Fibroblast of lung (primary cell): Measurements from ENCODE around the gene PRUNE2. TPM values are rescaled to one million over a fixed set of nuclear protein-coding genes. Genes with fewer than 3 reads are reported as not detected.

Experiments used
- DNase-seq, 2 donors: peaks; one replicate each; pipeline versions ENCODE4 v3.0.0 to v3.0.0-alpha.2; 2010; ENCODE audit warnings: low read depth in 2 of 2
- H2AFZ ChIP-seq: 2 replicates; pipeline ENCODE4 v1.5.1; 2012; ENCODE audit warnings: low read length, control low read depth, inconsistent platforms
- H3K27ac ChIP-seq: 2 replicates; pipeline ENCODE4 v1.5.1; 2011; ENCODE audit warnings: low read length, control low read depth; ENCODE audit not compliant: insufficient read depth
- H3K27me3 ChIP-seq: 2 replicates; pipeline ENCODE4 v1.5.1; 2011; ENCODE audit warnings: mild to moderate bottlenecking, low read length; ENCODE audit not compliant: control insufficient read depth, insufficient read depth
- H3K36me3 ChIP-seq: 2 replicates; pipeline ENCODE4 v1.5.1; 2011; ENCODE audit warnings: low read length; ENCODE audit not compliant: control insufficient read depth, insufficient read depth
- H3K4me1 ChIP-seq: 2 replicates; pipeline ENCODE4 v1.5.1; 2011; ENCODE audit warnings: low read length; ENCODE audit not compliant: control insufficient read depth, insufficient read depth; ENCODE audit errors: extremely low read depth
- H3K4me2 ChIP-seq: 2 replicates; pipeline ENCODE4 v1.5.1; 2011; ENCODE audit warnings: low read length, control low read depth; ENCODE audit not compliant: insufficient read depth; ENCODE audit errors: extremely low read depth
- H3K4me3 ChIP-seq, 4 experiments: fragments of 200-600 bp in 1 of 4; sonication (generic) in 1 of 4; replicated peaks in 1 of 4; 2 replicates each; pipeline ENCODE4 v1.5.1; 2011 to 2016; ENCODE audit warnings: low read length in 4 of 4, low read depth in 3 of 4, mild to moderate bottlenecking in 3 of 4, control low read depth in 2 of 4, inconsistent platforms in 1 of 4, mixed read lengths in 1 of 4; ENCODE audit not compliant: insufficient read depth in 1 of 4; ENCODE audit errors: control extremely low read depth in 1 of 4
- H3K79me2 ChIP-seq: 2 replicates; pipeline ENCODE4 v1.5.1; 2012; ENCODE audit warnings: mild to moderate bottlenecking, low read length, inconsistent platforms; ENCODE audit not compliant: control insufficient read depth, insufficient read depth
- H3K9ac ChIP-seq: 2 replicates; pipeline ENCODE4 v1.5.1; 2011; ENCODE audit warnings: mild to moderate bottlenecking, low read length, control low read depth; ENCODE audit not compliant: insufficient read depth
- H3K9me3 ChIP-seq: 2 replicates; pipeline ENCODE4 v1.5.1; 2012; ENCODE audit warnings: low read depth, low read length; ENCODE audit not compliant: control insufficient read depth, insufficient read depth
- H4K20me1 ChIP-seq: 2 replicates; pipeline ENCODE4 v1.5.1; 2011; ENCODE audit warnings: low read length; ENCODE audit not compliant: control insufficient read depth, insufficient read depth; ENCODE audit errors: extremely low read depth
- CTCF ChIP-seq, 2 donors: IDR thresholded peaks in 1 of 2; conservative IDR thresholded peaks in 1 of 2; 1 replicate in 1 of 2; 2 replicates in 1 of 2; pipeline ENCODE4 v1.5.1; 2011 to 2012; ENCODE audit warnings: low read length in 2 of 2, control low read depth in 1 of 2, inconsistent platforms in 1 of 2, low read depth in 1 of 2, mild to moderate bottlenecking in 1 of 2
- EZH2 ChIP-seq: IDR thresholded peaks from 2 replicates; pipeline ENCODE4 v1.5.1; 2012; ENCODE audit warnings: low read length, control low read depth, mild to moderate bottlenecking; ENCODE audit errors: missing control alignments
- polyA plus RNA-seq, 2 donors: library from polyadenylated mRNA; depleted of rRNA in 1 of 2; stranded (reverse) in 1 of 2; unstranded in 1 of 2; fragments of >200 nt; gene quantifications; 2 replicates each; pipeline ENCODE4 v1.2.1, GENCODE V29; 2011 to 2012; ENCODE audit warnings: missing spikeins in 1 of 2
- total RNA-seq: library from RNA; depleted of rRNA; stranded (reverse); fragments of >200 nt; gene quantifications from 2 replicates; pipeline ENCODE4 v1.2.1, GENCODE V29; 2014

The PRUNE2 gene
- total and polyA plus RNA-seq, 2 donors (not counting 1 experiment from before 2014, with no cell fraction given): 5.4 to 95.6 TPM

GRCh38 chr9:76761448-76761847, 144.5 kb downstream of the PRUNE2 start:
- Histone ChIP-seq H3K36me3 (no peaks in the 10 kb centered on the region), H3K79me2 (no peaks in the 10 kb centered on the region), H3K27ac (no peak overlapping the region), H3K4me2 (no peak overlapping the region), H4K20me1 (no peaks in the 10 kb centered on the region), H3K4me1 (no peaks in the 10 kb centered on the region), H3K9ac (no peak overlapping the region), H3K27me3 (no peaks in the 10 kb centered on the region), H3K4me3 (no peak overlapping the region), H2AFZ (no peak overlapping the region), H3K9me3 (no peaks in the 10 kb centered on the region)
- peak in 1 of 2 donors; percentile 20 for DNase-seq
- no peak for TF ChIP-seq EZH2
- TF ChIP-seq CTCF (conservative IDR thresholded peaks at IDR 0.05 in 1 of 2, IDR thresholded peaks at IDR 0.05 in 1 of 2; ENCODE audit: low read depth in 1 of 2, low read length in 2 of 2): peak in 1 of 2 donors; percentile 40

GRCh38 chr9:76759732-76760131, 146.2 kb downstream of the PRUNE2 start:
- Histone ChIP-seq H3K4me2 (no peak overlapping the region), H3K4me1 (no peaks in the 10 kb centered on the region), H3K9me3 (no peaks in the 10 kb centered on the region), H3K4me3 (no peak overlapping the region), H3K27me3 (no peaks in the 10 kb centered on the region), H4K20me1 (no peaks in the 10 kb centered on the region), H3K27ac (no peak overlapping the region), H2AFZ (no peak overlapping the region), H3K36me3 (no peaks in the 10 kb centered on the region), H3K9ac (no peak overlapping the region), H3K79me2 (no peaks in the 10 kb centered on the region)
- TF ChIP-seq EZH2 (no peak), CTCF (conservative IDR thresholded peaks at IDR 0.05 in 1 of 2, IDR thresholded peaks at IDR 0.05 in 1 of 2; ENCODE audit: low read depth in 1 of 2, low read length in 2 of 2) (no peak)
- no peak for DNase-seq

- Histone ChIP-seq H4K20me1 (no peaks in the 10 kb centered on the region), H3K4me1 (no peaks in the 10 kb centered on the region), H3K4me3 (no peak overlapping the region), H3K9me3 (no peaks in the 10 kb centered on the region), H3K27ac (no peak overlapping the region), H2AFZ (no peak overlapping the region), H3K4me2 (no peak overlapping the region), H3K36me3 (no peaks in the 10 kb centered on the region), H3K9ac (no peak overlapping the region), H3K79me2 (no peaks in the 10 kb centered on the region), H3K27me3 (no peaks in the 10 kb centered on the region)
- TF ChIP-seq EZH2: no peak
- TF ChIP-seq CTCF (conservative IDR thresholded peaks at IDR 0.05 in 1 of 2, IDR thresholded peaks at IDR 0.05 in 1 of 2; ENCODE audit: low read depth in 1 of 2, low read length in 2 of 2): no peak
- DNase-seq: peak in 1 of 2 donors; percentile 46
Observed at GRCh38 chr9:76758476-76758875, 147.4 kb downstream of the PRUNE2 start.
